GM18505 (cell line): Measurements from ENCODE around the gene SIGLEC5.

Source experiments
- ATAC-seq: cut with Tn5 transposase; IDR thresholded peaks from one replicate; pipeline ENCODE4 v1.9.1; 2021; ENCODE audit not compliant: unreplicated experiment
- POLR2A ChIP-seq: IDR thresholded peaks from 4 replicates; pipeline ENCODE4 v1.6.1; 2011; ENCODE audit warnings: borderline replicate concordance; ENCODE audit not compliant: insufficient read depth, insufficient read length; ENCODE audit errors: extremely low read depth

SIGLEC5 gene

DNA sequence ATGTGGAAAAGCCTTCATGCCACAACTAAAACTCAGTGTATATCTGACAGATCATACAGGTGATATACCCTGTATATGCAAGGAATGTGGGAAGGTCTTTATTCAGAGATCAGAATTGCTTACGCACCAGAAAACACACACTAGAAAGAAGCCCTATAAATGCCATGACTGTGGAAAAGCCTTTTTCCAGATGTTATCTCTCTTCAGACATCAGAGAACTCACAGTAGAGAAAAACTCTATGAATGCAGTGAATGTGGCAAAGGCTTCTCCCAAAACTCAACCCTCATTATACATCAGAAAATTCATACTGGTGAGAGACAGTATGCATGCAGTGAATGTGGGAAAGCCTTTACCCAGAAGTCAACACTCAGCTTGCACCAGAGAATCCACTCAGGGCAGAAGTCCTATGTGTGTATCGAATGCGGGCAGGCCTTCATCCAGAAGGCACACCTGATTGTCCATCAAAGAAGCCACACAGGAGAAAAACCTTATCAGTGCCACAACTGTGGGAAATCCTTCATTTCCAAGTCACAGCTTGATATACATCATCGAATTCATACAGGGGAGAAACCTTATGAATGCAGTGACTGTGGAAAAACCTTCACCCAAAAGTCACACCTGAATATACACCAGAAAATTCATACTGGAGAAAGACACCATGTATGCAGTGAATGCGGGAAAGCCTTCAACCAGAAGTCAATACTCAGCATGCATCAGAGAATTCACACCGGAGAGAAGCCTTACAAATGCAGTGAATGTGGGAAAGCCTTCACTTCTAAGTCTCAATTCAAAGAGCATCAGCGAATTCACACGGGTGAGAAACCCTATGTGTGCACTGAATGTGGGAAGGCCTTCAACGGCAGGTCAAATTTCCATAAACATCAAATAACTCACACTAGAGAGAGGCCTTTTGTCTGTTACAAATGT is 42.7 kb downstream of the SIGLEC5 start:
- ATAC-seq, result no peak
- TF ChIP-seq POLR2A, result no peak

DNA sequence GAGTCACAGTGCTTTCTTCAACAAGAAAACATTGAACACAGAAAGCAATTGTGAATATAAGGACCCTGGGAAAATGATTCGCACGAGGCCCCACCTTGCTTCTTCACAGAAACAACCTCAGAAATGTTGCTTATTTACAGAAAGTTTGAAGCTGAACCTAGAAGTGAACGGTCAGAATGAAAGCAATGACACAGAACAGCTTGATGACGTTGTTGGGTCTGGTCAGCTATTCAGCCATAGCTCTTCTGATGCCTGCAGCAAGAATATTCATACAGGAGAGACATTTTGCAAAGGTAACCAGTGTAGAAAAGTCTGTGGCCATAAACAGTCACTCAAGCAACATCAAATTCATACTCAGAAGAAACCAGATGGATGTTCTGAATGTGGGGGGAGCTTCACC is 43.4 kb downstream of the SIGLEC5 start:
- ATAC-seq, result no peak

DNA sequence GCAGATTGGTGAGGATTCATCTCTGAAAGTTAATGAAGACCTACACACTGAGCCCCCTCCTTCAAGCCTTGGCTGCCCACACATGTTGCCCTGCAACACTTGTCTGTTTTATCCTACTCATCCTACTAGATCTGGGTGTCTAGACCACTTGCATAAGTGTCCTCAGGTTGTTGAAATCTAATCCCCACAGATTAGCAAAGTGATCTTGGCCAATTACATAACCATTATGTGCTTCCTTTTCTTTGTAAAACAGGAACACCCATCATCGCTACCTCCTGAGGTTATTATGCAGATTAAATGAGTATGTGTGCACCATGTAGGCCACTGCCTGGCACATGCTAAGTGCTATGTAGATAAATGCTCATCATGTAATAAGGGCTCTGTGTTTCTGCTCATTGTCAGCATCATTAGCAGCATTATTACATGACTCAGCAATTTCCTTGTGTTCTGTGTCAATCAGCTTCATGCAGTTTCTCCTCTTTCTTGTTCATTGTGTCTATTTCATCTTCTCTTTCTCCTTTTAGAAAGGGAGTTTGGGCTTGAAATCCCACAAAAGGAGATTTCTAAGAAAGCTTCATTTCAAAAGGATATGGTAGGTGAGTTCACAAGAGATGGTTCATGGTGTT is 44.0 kb downstream of the SIGLEC5 start:
- no peak for TF ChIP-seq POLR2A
- ATAC-seq, result no peak

More for the DNA sequence above, 43.4 kb downstream of the SIGLEC5 start:
- TF ChIP-seq POLR2A, result no peak

DNA sequence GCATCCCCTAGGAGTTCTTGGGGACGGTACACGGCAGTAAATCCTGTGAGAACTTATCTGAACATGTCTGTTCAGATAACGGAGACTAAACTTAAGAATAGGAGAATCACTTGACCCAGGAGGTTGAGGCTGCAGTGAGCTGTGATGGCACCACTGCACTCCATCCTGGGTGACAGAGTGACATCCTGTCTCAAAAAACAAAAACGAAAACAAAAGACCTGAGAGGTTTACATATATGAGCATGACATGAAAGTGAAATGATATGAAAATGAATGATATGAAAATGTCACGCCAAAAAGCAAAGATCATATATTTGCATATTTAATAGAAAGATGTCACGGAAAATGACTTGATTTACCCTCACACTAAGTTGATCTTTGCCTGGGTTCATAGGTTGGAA is 53.4 kb downstream of the SIGLEC5 start:
- TF ChIP-seq POLR2A, result no peak
- no peak for ATAC-seq

DNA sequence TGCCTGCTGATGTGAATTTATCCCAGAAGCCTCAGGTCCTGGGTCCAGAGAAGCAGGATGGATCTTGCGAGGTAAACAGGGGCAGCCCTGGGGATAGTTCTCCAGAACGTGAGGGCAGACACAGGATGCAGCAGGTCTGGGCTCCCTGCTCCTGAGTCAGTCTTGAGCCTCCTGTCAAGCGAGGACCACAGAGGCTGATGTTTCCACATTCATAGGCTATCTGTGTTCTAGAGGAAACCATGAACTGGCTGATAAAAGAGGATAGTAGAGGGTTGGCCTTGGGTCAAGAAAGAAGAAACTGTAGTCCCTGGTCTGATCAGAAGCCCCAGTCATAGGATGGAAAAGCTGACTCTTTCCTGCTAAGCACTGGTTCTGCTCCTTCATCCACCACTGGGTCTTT is 56.9 kb downstream of the SIGLEC5 start:
- no peak for ATAC-seq
- TF ChIP-seq POLR2A, result no peak

DNA sequence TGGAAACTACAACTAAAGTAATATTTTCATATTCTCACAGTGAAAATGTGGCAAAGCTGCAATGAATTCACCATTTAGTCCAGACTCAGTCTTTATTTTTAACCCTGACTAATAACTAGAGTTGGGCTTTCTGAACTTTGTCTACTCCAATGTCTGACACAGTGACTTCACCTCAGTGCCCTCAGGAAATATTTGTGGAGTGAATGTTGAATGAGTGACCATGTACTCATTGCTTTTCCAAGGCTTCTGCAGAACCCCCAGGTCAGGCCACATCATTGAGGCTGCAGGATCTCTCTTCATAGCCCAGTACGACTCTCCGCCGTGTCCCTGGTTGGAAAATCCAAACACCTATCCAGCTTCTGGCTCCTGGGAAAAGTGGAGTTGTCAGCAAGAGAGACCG is 57.3 kb downstream of the SIGLEC5 start:
- no peak for ATAC-seq
- TF ChIP-seq POLR2A, result no peak

DNA sequence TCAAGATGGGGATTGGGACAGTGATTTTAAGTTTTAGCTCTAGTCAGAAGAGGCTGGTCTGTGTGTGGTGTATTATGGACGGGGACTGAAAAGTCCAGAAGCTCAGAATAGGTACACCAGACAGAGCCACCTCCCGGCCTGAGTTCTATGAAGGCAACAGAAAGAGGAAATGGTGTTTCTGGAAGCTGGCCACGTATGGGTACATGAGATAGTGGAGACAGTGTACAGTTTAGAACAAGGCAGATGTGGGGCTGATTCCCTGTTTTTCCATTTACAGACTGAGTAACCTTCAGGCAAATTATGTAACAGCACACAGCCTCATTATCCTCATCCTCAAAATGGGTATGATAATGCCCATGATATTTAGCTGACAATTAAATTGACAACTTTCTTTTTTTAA is 57.8 kb downstream of the SIGLEC5 start:
- TF ChIP-seq POLR2A, result no peak
- ATAC-seq, result no peak

DNA sequence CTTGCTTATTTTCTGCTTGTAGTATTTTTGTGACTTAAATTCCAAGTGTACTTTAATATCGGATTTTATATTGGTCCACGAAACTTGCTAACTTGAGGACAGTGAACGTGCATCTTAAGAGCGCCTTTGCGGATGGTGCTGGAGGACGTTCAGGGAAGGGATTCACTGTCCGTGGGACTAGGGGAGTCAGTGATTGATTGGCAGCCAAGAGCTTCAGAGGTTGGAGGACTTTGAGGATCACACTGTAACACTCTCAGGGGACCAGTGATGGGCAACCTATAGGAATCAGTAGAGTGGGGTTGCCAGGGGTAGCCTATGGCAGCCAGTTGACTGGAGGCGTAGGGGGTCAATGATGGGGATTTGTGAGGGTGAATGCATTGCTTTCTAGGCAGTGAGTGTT is 58.6 kb downstream of the SIGLEC5 start:
- TF ChIP-seq POLR2A, result no peak
- ATAC-seq, result no peak

DNA sequence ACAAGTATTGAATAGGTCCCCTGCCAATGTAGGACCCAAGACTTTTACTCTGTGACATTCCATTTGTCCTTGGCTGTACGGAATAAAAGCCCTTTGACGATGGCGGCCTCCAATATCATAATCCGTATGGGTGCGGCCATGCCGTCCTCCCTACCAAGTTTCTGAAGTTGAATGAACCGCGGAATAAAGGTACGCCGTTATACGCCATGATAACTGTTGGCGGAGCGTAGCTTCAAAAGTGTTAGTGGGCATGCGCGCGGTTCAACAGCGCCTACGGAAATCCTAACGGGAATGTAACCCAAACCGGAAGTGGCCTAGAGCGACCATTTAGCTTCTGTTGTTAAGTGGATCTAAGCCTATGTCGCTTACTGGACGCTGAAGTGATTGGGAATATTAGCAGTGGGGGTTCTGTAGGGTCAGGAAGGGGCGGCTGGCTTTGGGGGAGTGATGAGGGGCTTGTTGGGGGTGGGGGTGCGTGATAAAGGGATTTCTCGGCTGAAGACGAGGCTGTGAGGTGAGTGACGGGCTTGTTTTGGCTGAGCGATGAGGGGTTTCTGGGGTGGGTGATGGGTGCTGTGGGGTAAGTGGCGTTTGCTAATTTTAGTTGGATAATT is 59.1 kb downstream of the SIGLEC5 start, which contains the start of gene ZNF175:
Gene ZNF175, plus strand, starts transcription at position 322 of the 614 bp plus-strand sequence. CDS start 2,047 bp downstream, outside the sequence.
- TF ChIP-seq POLR2A, result peak; percentile 60
- ATAC-seq, result peak; percentile 74

DNA sequence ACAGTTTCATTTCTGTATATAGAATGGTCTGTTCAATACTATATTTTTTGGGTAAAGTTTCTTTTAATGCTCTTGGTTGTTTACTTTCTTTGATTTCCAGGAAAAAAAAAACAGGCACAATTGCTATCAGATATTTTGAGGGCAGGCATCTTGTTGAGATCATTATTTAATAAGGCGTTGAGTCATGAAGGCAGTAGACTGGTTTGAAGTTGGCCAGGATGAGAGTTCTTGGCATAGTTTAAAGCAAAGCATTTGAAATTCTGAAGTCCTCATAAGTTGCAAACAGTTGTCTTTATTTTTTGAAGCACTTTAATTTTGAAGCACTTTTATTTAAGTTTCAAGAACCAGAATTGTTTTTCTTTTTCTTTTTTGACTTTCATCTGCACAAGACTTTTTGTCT is 61.7 kb downstream of the SIGLEC5 start:
- ATAC-seq, result no peak
- no peak for TF ChIP-seq POLR2A

DNA sequence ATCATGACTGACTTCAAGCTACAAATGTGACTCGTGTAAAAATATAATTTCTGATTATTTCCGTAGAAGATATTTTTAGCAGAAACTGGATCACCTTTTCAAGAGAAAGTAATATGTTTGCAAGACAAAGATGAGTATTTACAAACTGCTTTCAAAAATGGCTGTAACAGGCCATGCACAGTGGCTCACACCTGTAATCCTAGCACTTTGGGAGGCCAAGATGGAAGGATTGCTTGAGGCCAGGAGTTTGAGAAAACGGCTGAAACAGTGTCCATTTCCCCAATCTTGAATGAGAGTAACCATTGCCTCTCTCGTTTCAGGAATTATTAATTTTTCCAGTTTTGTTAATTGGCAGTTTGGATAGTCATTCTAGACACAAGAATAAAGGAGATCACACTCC is 62.6 kb downstream of the SIGLEC5 start:
- TF ChIP-seq POLR2A, result no peak
- no peak for ATAC-seq

DNA sequence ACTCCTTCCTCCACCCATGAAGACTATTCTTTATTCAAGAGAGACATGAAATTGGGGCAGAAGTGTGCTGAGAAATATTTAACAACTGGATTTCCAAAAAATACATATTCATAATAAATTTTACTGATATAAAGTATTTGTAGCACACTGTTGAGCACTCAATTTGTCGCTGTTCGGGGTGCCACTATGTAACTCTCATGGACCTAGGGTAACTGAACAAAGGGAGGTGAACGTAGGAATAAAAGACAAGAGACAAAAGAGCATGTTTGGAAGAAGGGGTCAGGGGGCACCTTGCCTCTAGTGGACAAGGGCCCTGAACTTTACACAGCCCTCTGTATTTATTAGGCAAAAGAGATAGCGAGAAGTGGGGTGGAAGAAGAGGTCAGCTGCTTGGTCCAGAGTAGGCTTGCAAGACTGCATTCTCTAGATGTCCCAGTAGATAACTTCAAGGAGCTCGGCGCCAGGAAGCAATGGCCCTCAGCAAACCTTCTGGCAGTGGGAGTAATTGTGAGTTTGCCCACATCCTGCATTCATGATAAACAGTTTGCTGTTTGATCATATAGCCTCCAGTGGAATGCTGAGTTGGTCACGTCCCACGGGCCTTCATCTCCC is 63.6 kb downstream of the SIGLEC5 start:
- TF ChIP-seq POLR2A, result no peak
- no peak for ATAC-seq

DNA sequence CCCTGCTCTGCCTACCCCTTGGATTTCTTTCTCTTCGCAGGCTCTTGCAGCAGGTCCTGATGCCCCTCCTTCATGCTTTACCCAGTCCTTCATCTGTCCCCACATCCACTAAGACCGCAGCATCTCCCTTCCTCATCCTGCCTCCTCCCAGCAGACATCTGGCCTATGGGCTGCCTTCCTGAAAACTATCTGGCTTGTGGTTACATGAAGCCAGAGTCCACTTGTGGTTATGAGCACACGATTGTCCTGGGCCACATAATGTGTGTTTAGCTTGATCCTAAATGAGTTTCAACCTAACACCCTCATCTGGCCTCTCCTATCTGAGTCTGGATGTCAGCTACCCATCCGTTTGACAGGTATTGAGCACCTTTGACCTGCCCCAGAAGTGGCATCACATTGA is 64.6 kb downstream of the SIGLEC5 start:
- TF ChIP-seq POLR2A, result no peak
- no peak for ATAC-seq

DNA sequence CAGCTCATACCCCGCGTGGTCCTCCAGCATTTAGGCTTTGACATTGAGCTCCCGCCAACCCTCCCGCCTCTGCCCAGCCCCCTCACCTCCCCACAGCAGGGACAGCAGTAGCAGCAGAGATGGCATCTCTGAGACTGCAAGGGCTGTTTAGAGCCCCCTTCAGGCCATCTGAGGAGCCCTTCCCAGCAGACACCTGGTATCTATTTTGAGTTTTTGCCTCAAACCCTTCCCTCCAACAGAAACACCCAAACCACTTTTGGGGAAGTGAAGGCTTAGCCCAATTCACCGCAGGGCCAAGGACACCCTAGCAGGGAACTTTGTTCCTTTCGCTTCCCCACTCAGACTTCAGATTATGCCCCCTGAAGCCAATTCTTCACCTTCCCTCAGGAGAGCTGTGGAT is 65.4 kb downstream of the SIGLEC5 start:
- no peak for ATAC-seq
- TF ChIP-seq POLR2A, result no peak
